Measurements from ENCODE around the gene SLC24A3. TPM values are rescaled to one million over a fixed set of nuclear protein-coding genes. Genes with fewer than 3 reads are reported as not detected.

SLC24A3 gene
- total RNA-seq, 1 experiment from 2014 or later = not detected

DNA sequence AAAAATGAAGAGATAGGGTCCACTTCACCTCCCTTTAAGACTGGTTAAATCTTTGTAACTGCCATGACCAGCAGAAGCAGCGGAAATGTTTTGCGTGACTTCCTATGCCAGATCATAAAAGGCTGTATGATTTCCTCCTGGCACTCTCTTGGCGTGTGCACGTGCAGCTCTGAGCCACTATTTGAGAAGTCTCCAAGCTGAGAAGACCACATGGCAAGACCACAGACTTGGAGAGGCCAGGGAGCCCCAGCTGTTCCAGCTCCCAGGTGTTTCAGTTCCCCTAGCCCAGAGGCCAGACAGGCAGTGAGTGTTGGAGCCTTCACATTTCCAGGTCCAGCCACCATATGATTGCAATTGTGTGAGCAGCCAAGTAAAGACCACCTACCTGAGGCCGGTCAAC is 286.3 kb downstream of the SLC24A3 start:
- no peaks in the 10 kb centered on the region for H3K36me3 ChIP-seq (ENCODE audit: control insufficient read depth, insufficient read depth, low read length)
- CTCF ChIA-PET = no interaction called here
- in situ Hi-C loops (cut with HindIII; ENCODE audit: low pct_unique_long_range_greater_than_20kb, low sequenced_read_pairs) = no loop called here
- POLR2A ChIA-PET = no interaction called here
- H3K4me1 ChIP-seq (ENCODE audit: control insufficient read depth, insufficient read depth, low read length) = no peaks in the 10 kb centered on the region
- DNase-seq (ENCODE audit: low read depth, low spot score) (no peak), ATAC-seq (no peak)
- TF ChIP-seq, protein P1, sequence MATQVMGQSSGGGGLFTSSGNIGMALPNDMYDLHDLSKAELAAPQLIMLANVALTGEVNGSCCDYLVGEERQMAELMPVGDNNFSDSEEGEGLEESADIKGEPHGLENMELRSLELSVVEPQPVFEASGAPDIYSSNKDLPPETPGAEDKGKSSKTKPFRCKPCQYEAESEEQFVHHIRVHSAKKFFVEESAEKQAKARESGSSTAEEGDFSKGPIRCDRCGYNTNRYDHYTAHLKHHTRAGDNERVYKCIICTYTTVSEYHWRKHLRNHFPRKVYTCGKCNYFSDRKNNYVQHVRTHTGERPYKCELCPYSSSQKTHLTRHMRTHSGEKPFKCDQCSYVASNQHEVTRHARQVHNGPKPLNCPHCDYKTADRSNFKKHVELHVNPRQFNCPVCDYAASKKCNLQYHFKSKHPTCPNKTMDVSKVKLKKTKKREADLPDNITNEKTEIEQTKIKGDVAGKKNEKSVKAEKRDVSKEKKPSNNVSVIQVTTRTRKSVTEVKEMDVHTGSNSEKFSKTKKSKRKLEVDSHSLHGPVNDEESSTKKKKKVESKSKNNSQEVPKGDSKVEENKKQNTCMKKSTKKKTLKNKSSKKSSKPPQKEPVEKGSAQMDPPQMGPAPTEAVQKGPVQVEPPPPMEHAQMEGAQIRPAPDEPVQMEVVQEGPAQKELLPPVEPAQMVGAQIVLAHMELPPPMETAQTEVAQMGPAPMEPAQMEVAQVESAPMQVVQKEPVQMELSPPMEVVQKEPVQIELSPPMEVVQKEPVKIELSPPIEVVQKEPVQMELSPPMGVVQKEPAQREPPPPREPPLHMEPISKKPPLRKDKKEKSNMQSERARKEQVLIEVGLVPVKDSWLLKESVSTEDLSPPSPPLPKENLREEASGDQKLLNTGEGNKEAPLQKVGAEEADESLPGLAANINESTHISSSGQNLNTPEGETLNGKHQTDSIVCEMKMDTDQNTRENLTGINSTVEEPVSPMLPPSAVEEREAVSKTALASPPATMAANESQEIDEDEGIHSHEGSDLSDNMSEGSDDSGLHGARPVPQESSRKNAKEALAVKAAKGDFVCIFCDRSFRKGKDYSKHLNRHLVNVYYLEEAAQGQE (IDR thresholded peaks at IDR 0.05; ENCODE audit: insufficient read depth in 1 of 2, low read depth in 2 of 2, low read length in 1 of 2) = no peak
- no peak for TF ChIP-seq TCF7L2 (IDR thresholded peaks at IDR 0.05; ENCODE audit: low read depth, low read length)
- no peak for TF ChIP-seq SIN3A (IDR thresholded peaks at IDR 0.05; ENCODE audit: borderline replicate concordance, insufficient read depth, low read depth, low read length)
- no peak for TF ChIP-seq POLR2AphosphoS5 (IDR thresholded peaks at IDR 0.05; ENCODE audit: low read depth, low read length)
- TF ChIP-seq, protein P2, sequence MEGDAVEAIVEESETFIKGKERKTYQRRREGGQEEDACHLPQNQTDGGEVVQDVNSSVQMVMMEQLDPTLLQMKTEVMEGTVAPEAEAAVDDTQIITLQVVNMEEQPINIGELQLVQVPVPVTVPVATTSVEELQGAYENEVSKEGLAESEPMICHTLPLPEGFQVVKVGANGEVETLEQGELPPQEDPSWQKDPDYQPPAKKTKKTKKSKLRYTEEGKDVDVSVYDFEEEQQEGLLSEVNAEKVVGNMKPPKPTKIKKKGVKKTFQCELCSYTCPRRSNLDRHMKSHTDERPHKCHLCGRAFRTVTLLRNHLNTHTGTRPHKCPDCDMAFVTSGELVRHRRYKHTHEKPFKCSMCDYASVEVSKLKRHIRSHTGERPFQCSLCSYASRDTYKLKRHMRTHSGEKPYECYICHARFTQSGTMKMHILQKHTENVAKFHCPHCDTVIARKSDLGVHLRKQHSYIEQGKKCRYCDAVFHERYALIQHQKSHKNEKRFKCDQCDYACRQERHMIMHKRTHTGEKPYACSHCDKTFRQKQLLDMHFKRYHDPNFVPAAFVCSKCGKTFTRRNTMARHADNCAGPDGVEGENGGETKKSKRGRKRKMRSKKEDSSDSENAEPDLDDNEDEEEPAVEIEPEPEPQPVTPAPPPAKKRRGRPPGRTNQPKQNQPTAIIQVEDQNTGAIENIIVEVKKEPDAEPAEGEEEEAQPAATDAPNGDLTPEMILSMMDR (IDR thresholded peaks at IDR 0.05) = no peak
- H3K4me3 ChIP-seq (ENCODE audit: low read depth in 2 of 2, low read length in 2 of 2) = no peak overlapping the region
- H3K27me3 ChIP-seq (ENCODE audit: control insufficient read depth, insufficient read depth, low read length) = no peaks in the 10 kb centered on the region; the same call in 1 of the 2 replicates
- BruUV-seq (replicated peaks) = no TSS peak
- H3K9me3 ChIP-seq (ENCODE audit: control insufficient read depth, insufficient read depth, low read depth, low read length) = no peaks in the 10 kb centered on the region
- H3K27ac ChIP-seq (ENCODE audit: low read length) = no peak overlapping the region
- intact Hi-C loops (cut with micrococcal nuclease; ENCODE audit: unreplicated experiment) = no loop called here

DNA sequence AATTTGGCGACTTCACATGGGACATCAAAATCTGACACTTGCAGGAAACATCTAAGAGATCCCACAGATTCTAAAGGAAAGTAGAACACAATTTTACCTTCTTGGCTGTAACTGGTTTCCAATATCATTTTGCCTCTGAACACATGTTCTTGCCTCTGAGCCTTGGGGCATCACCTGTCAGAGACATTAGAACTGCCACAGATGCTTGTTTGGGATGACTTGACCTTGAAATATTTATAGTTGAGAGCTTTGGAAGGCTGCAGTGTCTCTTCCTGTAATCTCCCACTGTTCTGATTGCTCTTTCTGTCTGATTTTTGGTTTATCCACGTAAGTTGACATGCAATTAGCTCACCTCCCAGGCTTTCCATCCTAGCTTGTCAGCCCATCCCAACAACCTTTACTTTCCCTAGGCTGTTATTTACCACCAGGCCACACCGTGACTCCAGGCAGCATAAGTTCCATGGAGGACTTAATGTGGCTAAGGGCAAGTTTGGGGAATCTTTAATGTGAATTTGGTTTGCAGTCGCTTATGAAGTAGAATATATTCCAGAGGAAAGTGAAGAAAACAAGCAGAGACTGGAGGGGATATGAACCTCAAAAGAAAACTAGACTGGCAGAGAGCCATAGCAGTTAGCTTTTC is 289.2 kb downstream of the SLC24A3 start:
- Histone ChIP-seq H3K4me1 (ENCODE audit: control insufficient read depth, insufficient read depth, low read length) (no peaks in the 10 kb centered on the region), H3K4me3 (ENCODE audit: low read depth in 2 of 2, low read length in 2 of 2) (no peak overlapping the region), H3K27ac (ENCODE audit: low read length) (no peak overlapping the region), H3K36me3 (ENCODE audit: control insufficient read depth, insufficient read depth, low read length) (no peaks in the 10 kb centered on the region), H3K27me3 (ENCODE audit: control insufficient read depth, insufficient read depth, low read length) (no peaks in the 10 kb centered on the region; the same call in 1 of the 2 replicates), H3K9me3 (ENCODE audit: control insufficient read depth, insufficient read depth, low read depth, low read length) (no peaks in the 10 kb centered on the region)
- TF ChIP-seq TCF7L2 (IDR thresholded peaks at IDR 0.05; ENCODE audit: low read depth, low read length) (no peak), SIN3A (IDR thresholded peaks at IDR 0.05; ENCODE audit: borderline replicate concordance, insufficient read depth, low read depth, low read length) (no peak), POLR2AphosphoS5 (IDR thresholded peaks at IDR 0.05; ENCODE audit: low read depth, low read length) (no peak)
- TF ChIP-seq, protein P2 (IDR thresholded peaks at IDR 0.05) = no peak
- TF ChIP-seq, protein P1 (IDR thresholded peaks at IDR 0.05; ENCODE audit: insufficient read depth in 1 of 2, low read depth in 2 of 2, low read length in 1 of 2) = no peak
- BruUV-seq (replicated peaks) = no TSS peak
- ChIA-PET CTCF (no interaction called here), POLR2A (no interaction called here)
- in situ Hi-C loops (cut with HindIII; ENCODE audit: low pct_unique_long_range_greater_than_20kb, low sequenced_read_pairs) (no loop called here), intact Hi-C loops (cut with micrococcal nuclease; ENCODE audit: unreplicated experiment) (no loop called here)
- DNase-seq (ENCODE audit: low read depth, low spot score) (no peak), ATAC-seq (no peak)

Measured in Panc1 (cell line).